Right lobe of liver (tissue), 6 donors: ENCODE measurements around the gene PIEZO2. TPM values are rescaled to one million over a fixed set of nuclear protein-coding genes. Genes with fewer than 3 reads are reported as not detected.

Experiments
- ATAC-seq, 4 donors: fragments of 200-7000 bp; cut with Tn5 transposase; one replicate each; pipeline ENCODE4 v1.9.1; 2020; ENCODE audit warnings: mild to moderate bottlenecking in 4 of 4, moderate library complexity in 4 of 4
- DNase-seq, 3 donors: peaks; one replicate each; pipeline ENCODE4 v3.0.0-alpha.2; 2020
- H3K27ac ChIP-seq, 3 donors: fragments of 200-600 bp; one replicate each; pipeline ENCODE4 v1.8.0; 2022
- H3K27me3 ChIP-seq, 2 donors: fragments of 200-600 bp; one replicate each; pipeline ENCODE4 v1.8.0; 2022
- H3K36me3 ChIP-seq, 4 donors: fragments of 200-600 bp; sonication (generic) in 1 of 4; one replicate each; pipeline versions ENCODE4 v1.5.1 to v1.8.0; 2017 to 2022; ENCODE audit warnings: control low read depth in 1 of 4
- H3K4me1 ChIP-seq, 4 donors: fragments of 200-600 bp; sonication (generic) in 1 of 4; one replicate each; pipeline versions ENCODE4 v1.5.1 to v1.8.0; 2017 to 2022; ENCODE audit warnings: control low read depth in 1 of 4
- H3K4me3 ChIP-seq, 3 donors: fragments of 200-600 bp; one replicate each; pipeline ENCODE4 v1.8.0; 2022
- H3K9me3 ChIP-seq, 4 donors: fragments of 200-600 bp; sonication (generic) in 1 of 4; one replicate each; pipeline versions ENCODE4 v1.5.1 to v1.8.0; 2017 to 2022; ENCODE audit warnings: control low read depth in 1 of 4
- CTCF ChIP-seq, 4 donors: fragments of 200-600 bp in 3 of 4; fragments of 450-650 bp in 1 of 4; IDR thresholded peaks; one replicate each; pipeline versions ENCODE4 v1.5.1 to v1.8.0; 2016 to 2022; ENCODE audit warnings: antibody characterized with exemption in 4 of 4, mild to moderate bottlenecking in 2 of 4
- POLR2A ChIP-seq: fragments of 450-650 bp; IDR thresholded peaks from one replicate; pipeline ENCODE4 v1.6.1; 2017; ENCODE audit warnings: antibody characterized with exemption, mild to moderate bottlenecking
- WGBS: methylation state at CpG from one replicate; pipeline ENCODE4 v1.1.6; 2018; ENCODE audit warnings: low coverage, low lambda C conversion rate; ENCODE audit not compliant: insufficient coverage; ENCODE audit errors: missing lambda C conversion rate; 5-methylcytosine and 5-hydroxymethylcytosine counted together
- intact Hi-C, 2 donors: fragments of 100-400 bp; cut with DNase I; formaldehyde crosslinking; loops; one replicate each; pipeline versions ENCODE4 v1.11.2 to v1.14.1; 2022
- total RNA-seq, 6 experiments: library from RNA; depleted of rRNA in 2 of 6; stranded (reverse); fragments of >200 nt in 2 of 6; fragmentation: NEBNext Ultra II Directional in 3 of 6; extraction: Animal tissue kit (Norgen Biotek cat#: 25700) in 3 of 6; gene quantifications; one replicate each; pipeline versions ENCODE4 v1.1.0 to v1.2.4, GENCODE V29; 2016 to 2023
- donor health status: DM: no; HTN: yes; CAD: no.
- donor health status: DM: no; HTN: no; CAD: no.
- donor health status: DM: no; HTN: no; CAD: no.
- donor health status: DM: no; HTN: yes; CAD: no.
- donor health status: DM: no; HTN: yes; CAD: no.

The PIEZO2 gene
- total RNA-seq, 6 experiments from 2014 or later: 6.6 to 16.9 (median 10.1) TPM

GRCh38 chr18:10930076-10930475 lies 219.3 kb downstream of the PIEZO2 start:
- ATAC-seq (no peak), DNase-seq (no peak)
- no peak overlapping the region for H3K4me3 ChIP-seq
- WGBS: 40% methylated on average over 2 of the region's 2 CpGs
- H3K9me3 ChIP-seq: no peaks in the 10 kb centered on the region
- H3K27me3 ChIP-seq: no peaks in the 10 kb centered on the region
- no peaks in the 10 kb centered on the region for H3K4me1 ChIP-seq
- no peak overlapping the region for H3K27ac ChIP-seq
- intact Hi-C loops: no loop called here
- TF ChIP-seq CTCF (IDR thresholded peaks at IDR 0.05): no peak
- TF ChIP-seq POLR2A: no peak
- H3K36me3 ChIP-seq: no peaks in the 10 kb centered on the region

- intact Hi-C loops: no loop called here
- Histone ChIP-seq H3K4me1 (no peaks in the 10 kb centered on the region), H3K4me3 (no peak overlapping the region), H3K27ac (no peak overlapping the region), H3K27me3 (no peaks in the 10 kb centered on the region), H3K9me3 (no peaks in the 10 kb centered on the region), H3K36me3 (no peaks in the 10 kb centered on the region)
- DNase-seq: no peak
- 86% methylated on average over 7 of the region's 7 CpGs for WGBS
- no peak for ATAC-seq
- TF ChIP-seq POLR2A: no peak
- TF ChIP-seq CTCF (IDR thresholded peaks at IDR 0.05): no peak
Observed at GRCh38 chr18:10928772-10929373, 220.5 kb downstream of the PIEZO2 start.

- Histone ChIP-seq H3K9me3 (no peaks in the 10 kb centered on the region), H3K27me3 (no peaks in the 10 kb centered on the region), H3K27ac (peak overlapping the region in 1 of 3 donors; percentile 9), H3K4me3 (no peak overlapping the region), H3K36me3 (no peaks in the 10 kb centered on the region), H3K4me1 (no peaks in the 10 kb centered on the region)
- TF ChIP-seq CTCF (IDR thresholded peaks at IDR 0.05) (no peak), POLR2A (no peak)
- DNase-seq: no peak
- WGBS: 74% methylated on average over 8 of the region's 8 CpGs
- intact Hi-C loops: no loop called here
- peak in 2 of 4 donors; percentile 22 to 50 for ATAC-seq
Observed at GRCh38 chr18:10928011-10928771, 221.2 kb downstream of the PIEZO2 start.

- no peak for TF ChIP-seq POLR2A
- TF ChIP-seq CTCF (IDR thresholded peaks at IDR 0.05): no peak
- Histone ChIP-seq H3K9me3 (no peaks in the 10 kb centered on the region), H3K36me3 (no peaks in the 10 kb centered on the region), H3K27me3 (no peaks in the 10 kb centered on the region), H3K27ac (peak overlapping the region in 2 of 3 donors; percentile 15 to 22), H3K4me1 (no peaks in the 10 kb centered on the region), H3K4me3 (no peak overlapping the region)
- intact Hi-C loops: no loop called here
- peak; percentile 20 to 76 (median 55) for ATAC-seq
- no peak for DNase-seq
- 49% methylated on average over 12 of the region's 12 CpGs for WGBS
Observed at GRCh38 chr18:10927286-10927992, 221.9 kb downstream of the PIEZO2 start.
